Panc1 (cell line): ENCODE results near the gene SART3.

Source experiments
- POLR2AphosphoS5 ChIP-seq: IDR thresholded peaks from 2 replicates; pipeline ENCODE4 v1.6.1; 2012; ENCODE audit warnings: mild to moderate bottlenecking, low read depth, low read length, moderate library complexity
- REST ChIP-seq, 2 experiments: IDR thresholded peaks; 2 replicates each; pipeline ENCODE4 v1.6.1; 2011 to 2012; ENCODE audit warnings: low read depth in 2 of 2, control low read depth in 1 of 2, low read length in 1 of 2, mild to moderate bottlenecking in 1 of 2, moderate library complexity in 1 of 2; ENCODE audit not compliant: insufficient read depth in 1 of 2
- SIN3A ChIP-seq: IDR thresholded peaks from 2 replicates; pipeline ENCODE4 v1.6.1; 2012; ENCODE audit warnings: low read depth, mild to moderate bottlenecking, low read length, moderate library complexity, borderline replicate concordance; ENCODE audit not compliant: insufficient read depth
- TF ChIP-seq, protein P1 (sequence below): fragments of 450-650 bp; IDR thresholded peaks from 2 replicates; pipeline ENCODE4 v1.5.1; 2017; ENCODE audit warnings: mild to moderate bottlenecking

DNA sequence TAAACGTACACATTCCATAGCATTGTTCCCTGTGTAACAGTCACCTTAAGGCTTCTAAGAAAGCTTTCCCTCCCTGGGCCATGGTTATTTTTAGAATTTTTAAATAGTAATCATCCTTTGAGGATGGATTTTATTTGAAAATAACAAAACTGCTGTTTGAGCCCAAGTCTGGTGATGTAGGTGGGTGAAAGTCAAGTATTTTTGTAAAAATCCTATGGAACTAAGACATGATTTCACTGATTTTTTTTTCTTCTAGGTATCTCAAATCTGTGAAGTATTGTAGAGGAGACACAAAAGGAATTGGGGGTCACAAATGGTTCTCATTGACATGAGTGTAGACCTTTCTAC, 2.8 kb upstream of the SART3 start:
- TF ChIP-seq, protein P1, sequence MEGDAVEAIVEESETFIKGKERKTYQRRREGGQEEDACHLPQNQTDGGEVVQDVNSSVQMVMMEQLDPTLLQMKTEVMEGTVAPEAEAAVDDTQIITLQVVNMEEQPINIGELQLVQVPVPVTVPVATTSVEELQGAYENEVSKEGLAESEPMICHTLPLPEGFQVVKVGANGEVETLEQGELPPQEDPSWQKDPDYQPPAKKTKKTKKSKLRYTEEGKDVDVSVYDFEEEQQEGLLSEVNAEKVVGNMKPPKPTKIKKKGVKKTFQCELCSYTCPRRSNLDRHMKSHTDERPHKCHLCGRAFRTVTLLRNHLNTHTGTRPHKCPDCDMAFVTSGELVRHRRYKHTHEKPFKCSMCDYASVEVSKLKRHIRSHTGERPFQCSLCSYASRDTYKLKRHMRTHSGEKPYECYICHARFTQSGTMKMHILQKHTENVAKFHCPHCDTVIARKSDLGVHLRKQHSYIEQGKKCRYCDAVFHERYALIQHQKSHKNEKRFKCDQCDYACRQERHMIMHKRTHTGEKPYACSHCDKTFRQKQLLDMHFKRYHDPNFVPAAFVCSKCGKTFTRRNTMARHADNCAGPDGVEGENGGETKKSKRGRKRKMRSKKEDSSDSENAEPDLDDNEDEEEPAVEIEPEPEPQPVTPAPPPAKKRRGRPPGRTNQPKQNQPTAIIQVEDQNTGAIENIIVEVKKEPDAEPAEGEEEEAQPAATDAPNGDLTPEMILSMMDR, result peak; percentile 46
- TF ChIP-seq POLR2AphosphoS5 (no peak), SIN3A (no peak), REST (IDR thresholded peaks at IDR 0.05; ENCODE audit: insufficient read depth in 1 of 2, low read depth in 2 of 2, low read length in 1 of 2) (no peak)
